HepG2 (cell line): ENCODE measurements around the gene SCG2. TPM values are rescaled to one million over a fixed set of nuclear protein-coding genes. Genes with fewer than 3 reads are reported as not detected.

Source experiments
- ATAC-seq: fragments of 200-7000 bp; cut with Tn5 transposase; 3 replicates; pipeline ENCODE4 v1.9.1; 2020; ENCODE audit warnings: mild to moderate bottlenecking, moderate library complexity
- BruUV-seq: library from RNA; stranded (reverse); fragments of 400-500 nt; replicated peaks from 2 replicates; lab custom pipeline; 2021; lab: Mats Ljungman, UMichigan
- CTCF ChIA-PET: fragments of 300-600 bp; formaldehyde crosslinking; extraction: SDS; loops from one replicate; lab custom pipeline; 2021; ENCODE audit warnings: low total read pairs, inconsistent platforms, low intra/inter-chr PET ratio; lab: Yijun Ruan, JAX
- POLR2A ChIA-PET: fragments of 350-600 bp; sonication (Branson Sonifier 250); formaldehyde crosslinking; loops from one replicate; lab custom pipeline; 2020; ENCODE audit warnings: antibody characterized with exemption, inconsistent platforms; lab: Yijun Ruan, JAX
- DNase-seq: peaks from one replicate; pipeline ENCODE4 v3.0.0-alpha.2; 2015; ENCODE audit warnings: low spot score
- FAIRE-seq: peaks from 3 replicates; lab custom pipeline; 2011; peaks lifted over from hg19 to GRCh38; lab: Jason Lieb, UNC
- H2AFZ ChIP-seq: one replicate; pipeline ENCODE4 v1.6.1; 2011; ENCODE audit warnings: low read length, inconsistent platforms
- H3K27ac ChIP-seq: fragments of 300-600 bp; 3 replicates; pipeline ENCODE4 v1.8.0; 2011; ENCODE audit warnings: mixed run types, mild to moderate bottlenecking, mixed read lengths, low read length, inconsistent platforms; ENCODE audit not compliant: insufficient read depth; ENCODE audit errors: extremely low read length
- H3K27me3 ChIP-seq, 2 experiments: fragments of 200-600 bp in 1 of 2; 2 replicates in 1 of 2; 3 replicates in 1 of 2; pipeline versions ENCODE4 v1.6.0 to v1.8.0; 2011; ENCODE audit warnings: low read length in 2 of 2, mild to moderate bottlenecking in 2 of 2, moderate library complexity in 2 of 2, inconsistent platforms in 1 of 2; ENCODE audit not compliant: insufficient read depth in 2 of 2, control insufficient read depth in 1 of 2
- H3K36me3 ChIP-seq, 2 experiments: fragments of 200-600 bp in 1 of 2; replicated peaks in 1 of 2; 2 replicates in 1 of 2; 3 replicates in 1 of 2; pipeline versions ENCODE4 v1.5.1 to v1.8.0; 2011; ENCODE audit warnings: low read length in 2 of 2, inconsistent platforms in 1 of 2; ENCODE audit not compliant: insufficient read depth in 2 of 2, control insufficient read depth in 1 of 2
- H3K4me1 ChIP-seq: 2 replicates; pipeline ENCODE4 v1.5.1; 2012; ENCODE audit warnings: low read length, inconsistent platforms; ENCODE audit not compliant: insufficient read depth
- H3K4me2 ChIP-seq: 2 replicates; pipeline ENCODE4 v1.6.0; 2011; ENCODE audit warnings: low read depth, low read length, inconsistent platforms
- H3K4me3 ChIP-seq, 3 experiments: fragments of 200-600 bp in 1 of 3; sonication (generic), shearing (Covaris generic) in 1 of 3; replicated peaks in 1 of 3; 2 replicates each; pipeline ENCODE4 v1.5.1; 2011 to 2016; ENCODE audit warnings: low read length in 3 of 3, inconsistent platforms in 2 of 3, low read depth in 2 of 3, mild to moderate bottlenecking in 2 of 3, control low read depth in 1 of 3, mixed read lengths in 1 of 3; ENCODE audit not compliant: insufficient read depth in 1 of 3
- H3K79me2 ChIP-seq: one replicate; pipeline ENCODE4 v1.6.1; 2011; ENCODE audit warnings: low read length, inconsistent platforms; ENCODE audit not compliant: insufficient read depth
- H3K9ac ChIP-seq: 2 replicates; pipeline ENCODE4 v1.6.0; 2011; ENCODE audit warnings: mild to moderate bottlenecking, low read depth, low read length, inconsistent platforms; ENCODE audit not compliant: insufficient read depth
- H3K9me3 ChIP-seq: 2 replicates; pipeline ENCODE4 v1.5.1; 2012; ENCODE audit warnings: mild to moderate bottlenecking, low read length
- H4K20me1 ChIP-seq: 2 replicates; pipeline ENCODE4 v1.6.0; 2011; ENCODE audit warnings: inconsistent platforms, mild to moderate bottlenecking, low read length, moderate library complexity; ENCODE audit not compliant: insufficient read depth
- FOXK2 ChIP-seq: fragments of 450-650 bp; IDR thresholded peaks from 2 replicates; pipeline ENCODE4 v1.6.1; 2016
- IKZF1 ChIP-seq: fragments of 450-650 bp; IDR thresholded peaks from 2 replicates; pipeline ENCODE4 v1.7.1; 2016
- PITX1 ChIP-seq: sonication (generic); formaldehyde crosslinking; IDR thresholded peaks from 2 replicates; pipeline ENCODE4 v1.5.1; 2020; ENCODE audit warnings: mild to moderate bottlenecking, missing genetic modification reagents
- TCF12 ChIP-seq, 2 experiments: fragments of 450-650 bp in 1 of 2; sonication (generic) in 1 of 2; formaldehyde crosslinking in 1 of 2; IDR thresholded peaks; 2 replicates each; pipeline versions ENCODE4 v1.6.1 to v1.8.0; 2017 to 2022; ENCODE audit warnings: antibody characterized with exemption in 1 of 2, mild to moderate bottlenecking in 1 of 2, missing genetic modification reagents in 1 of 2, moderate library complexity in 1 of 2
- U2AF2 ChIP-seq: fragments of 200-400 bp; formaldehyde crosslinking; IDR thresholded peaks from 2 replicates; pipeline ENCODE4 v1.6.1; 2017; ENCODE audit warnings: low read depth, mild to moderate bottlenecking, low read length
- ZNF441 ChIP-seq: sonication (generic); formaldehyde crosslinking; IDR thresholded peaks from 2 replicates; pipeline ENCODE4 v1.7.0; 2021; ENCODE audit warnings: missing genetic modification reagents, borderline replicate concordance
- ZNF557 ChIP-seq: sonication (generic); formaldehyde crosslinking; IDR thresholded peaks from 2 replicates; pipeline ENCODE4 v1.4.0; 2020; ENCODE audit warnings: missing genetic modification reagents
- ZXDC ChIP-seq: sonication (generic); formaldehyde crosslinking; IDR thresholded peaks from 2 replicates; pipeline ENCODE4 v1.5.0; 2020; ENCODE audit warnings: mild to moderate bottlenecking, missing genetic modification reagents
- WGBS: methylation state at CpG from one replicate; pipeline ENCODE4 v1.1.6; 2017; ENCODE audit warnings: low lambda C conversion rate; 5-methylcytosine and 5-hydroxymethylcytosine counted together
- in situ Hi-C: cut with HindIII; loops from 2 replicates; pipeline ENCODE4 v1.10.0; 2017; ENCODE audit warnings: low pct_unique_long_range_greater_than_20kb; ENCODE audit not compliant: extremely low pct_ligation_motif_present
- intact Hi-C: fragments of 100-400 bp; cut with micrococcal nuclease; formaldehyde crosslinking; loops from one replicate; pipeline ENCODE4 v1.10.0; 2022; ENCODE audit not compliant: unreplicated experiment
- polyA plus RNA-seq, 8 experiments: library from polyadenylated mRNA; depleted of rRNA in 3 of 8; stranded (reverse) in 7 of 8; unstranded in 1 of 8; fragments of >200 nt; fragmentation: Illumina TruSeq in 4 of 8; extraction: Trizol in 4 of 8; gene quantifications; 2 replicates each; pipeline versions ENCODE4 v1.2.1 to v1.2.3, GENCODE V29; 2011 to 2016; ENCODE audit warnings: low read depth in 4 of 8, missing spikeins in 1 of 8, mixed read lengths in 1 of 8; ENCODE audit not compliant: insufficient read depth in 1 of 8
- total RNA-seq, 5 experiments: library from RNA; depleted of rRNA; stranded (reverse); fragments of >200 nt; fragmentation: Illumina TruSeq; extraction: Trizol; gene quantifications; 2 replicates each; pipeline ENCODE4 v1.2.3, GENCODE V29; 2016; ENCODE audit warnings: low read depth in 1 of 5

The SCG2 gene
- total and polyA plus RNA-seq, 2 of the 13 experiments (the other 11 are each of a cell fraction or from before 2014, with no cell fraction given) = not detected

- H3K79me2 ChIP-seq = no peaks in the 10 kb centered on the region
- WGBS = under 1% methylated on average over 3 of the region's 3 CpGs
- ATAC-seq (no peak), FAIRE-seq (no peak), DNase-seq (no peak)
- H3K9me3 ChIP-seq = no peaks in the 10 kb centered on the region
- no peak overlapping the region for H3K9ac ChIP-seq
- in situ Hi-C loops = no loop called here
- no TSS peak for BruUV-seq
- no peaks in the 10 kb centered on the region for H3K4me1 ChIP-seq
- H3K4me2 ChIP-seq = no peak overlapping the region
- POLR2A ChIA-PET = no interaction called here
- no peaks in the 10 kb centered on the region for H3K27me3 ChIP-seq
- CTCF ChIA-PET = no interaction called here
- H2AFZ ChIP-seq = no peak overlapping the region
- no peaks in the 10 kb centered on the region for H3K36me3 ChIP-seq
- TF ChIP-seq U2AF2 = no peak
- TF ChIP-seq ZNF557 (CRISPR knock-in tag) = no peak
- TF ChIP-seq ZNF441 = no peak
- TF ChIP-seq ZXDC = no peak
- TF ChIP-seq TCF12 (IDR thresholded peaks at IDR 0.05) = no peak
- no peak for TF ChIP-seq TCF12 (CRISPR knock-in tag; IDR thresholded peaks at IDR 0.05)
- TF ChIP-seq IKZF1 = no peak
- no peak for TF ChIP-seq PITX1 (CRISPR knock-in tag)
- TF ChIP-seq FOXK2 = no peak
- TF ChIP-seq, all 625 proteins: peak for 0
- intact Hi-C loops = no loop called here
- H3K27ac ChIP-seq = no peak overlapping the region
- no peaks in the 10 kb centered on the region for H4K20me1 ChIP-seq
- no peak overlapping the region for H3K4me3 ChIP-seq
Measured at GRCh38 chr2:223588251-223588650, 13.9 kb downstream of the SCG2 start.
